Activated CD4-positive, CD25-positive, alpha-beta regulatory T cell treated with anti-CD3 and anti-CD28 coated beads, Interleukin-2, amount 50 U/mL, for 24 hours (primary cell): Measurements from ENCODE around the gene CUX1.
A peak's percentile ranks its signal among the peaks of the same experiment; 100 is the strongest.
"Not testable (repeated sequence)": the region's sequence is repeated elsewhere in the genome, so short reads cannot be mapped to it uniquely, and the experiment has no call there.

ENCODE experiments used
- ATAC-seq, 2 donors: fragments of 150-1000 bp; cut with Tn5 transposase; one replicate each; pipeline ENCODE4 v1.10.0; 2021; ENCODE audit warnings: mild to moderate bottlenecking in 1 of 2, moderate library complexity in 1 of 2

Gene CUX1

GRCh38 chr7:102115931-102116330 lies 298.5 kb downstream of the CUX1 start:
- ATAC-seq: no peak

DNA sequence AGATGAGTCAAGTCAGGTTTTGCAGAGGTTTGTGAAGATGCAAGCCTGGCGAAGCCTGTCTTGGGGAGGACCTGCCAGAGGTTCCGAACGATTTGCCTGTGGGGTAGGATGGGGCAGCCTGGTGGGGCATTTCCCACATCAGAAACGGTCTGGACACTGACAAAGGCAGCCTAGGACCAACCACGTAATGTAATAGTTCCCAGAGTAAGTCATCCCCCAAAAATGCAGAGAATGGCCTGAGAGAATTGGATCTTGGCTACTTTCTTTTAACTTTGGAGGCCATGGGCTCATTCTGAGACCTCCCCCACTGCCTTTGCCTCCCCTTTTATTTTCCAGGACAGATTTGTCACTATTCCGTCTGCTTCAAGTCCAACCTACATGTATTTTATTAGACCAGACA lies 300.3 kb downstream of the CUX1 start:
- ATAC-seq: no peak

- ATAC-seq: no peak
Observed at GRCh38 chr7:102119213-102119651, 301.8 kb downstream of the CUX1 start.

DNA sequence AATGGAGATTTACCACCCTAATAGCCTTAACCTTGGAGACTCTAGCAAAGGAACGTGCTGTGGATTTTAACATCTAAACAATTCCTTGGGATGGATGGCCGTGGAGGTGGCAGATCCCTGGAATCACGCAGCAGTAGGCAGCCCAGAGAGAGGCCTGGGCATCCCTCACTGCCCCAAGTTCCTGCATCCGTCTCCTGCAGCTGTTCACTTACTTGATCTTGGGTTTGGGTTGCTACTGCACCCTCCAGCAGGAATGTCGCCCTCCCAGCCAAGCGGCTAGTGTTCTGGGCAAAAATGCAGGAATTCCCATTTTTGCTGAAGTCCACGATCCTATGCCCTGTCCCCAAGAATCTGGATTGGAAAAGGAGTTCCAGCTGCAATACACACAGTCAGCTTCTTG lies 302.5 kb downstream of the CUX1 start:
- ATAC-seq: no peak

GRCh38 chr7:102120666-102121195 lies 303.3 kb downstream of the CUX1 start:
- no peak for ATAC-seq

GRCh38 chr7:102122026-102122425 lies 304.6 kb downstream of the CUX1 start:
- no peak for ATAC-seq

GRCh38 chr7:102125127-102125596 lies 307.7 kb downstream of the CUX1 start:
- peak in 1 of 2 donors; percentile 27 for ATAC-seq

DNA sequence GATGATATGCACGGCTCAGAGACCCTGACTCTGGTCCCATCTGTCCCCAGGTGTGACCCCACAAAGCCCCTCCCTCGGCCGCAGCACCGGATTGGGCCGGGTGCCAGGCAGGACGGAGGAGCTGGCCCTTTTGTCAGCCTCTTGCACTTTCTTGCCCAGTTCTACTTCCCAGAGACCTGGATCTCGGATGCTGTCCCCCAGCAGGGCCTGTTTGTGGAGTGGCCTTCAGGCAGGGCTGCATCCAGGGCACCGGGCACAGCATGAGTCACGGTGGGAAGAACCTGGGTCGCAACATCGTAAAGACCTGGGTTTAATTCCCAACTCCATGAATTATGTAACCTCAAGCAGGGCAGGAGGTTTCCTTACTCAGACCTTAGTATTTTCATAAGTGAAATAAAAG lies 310.9 kb downstream of the CUX1 start:
- no peak for ATAC-seq

DNA sequence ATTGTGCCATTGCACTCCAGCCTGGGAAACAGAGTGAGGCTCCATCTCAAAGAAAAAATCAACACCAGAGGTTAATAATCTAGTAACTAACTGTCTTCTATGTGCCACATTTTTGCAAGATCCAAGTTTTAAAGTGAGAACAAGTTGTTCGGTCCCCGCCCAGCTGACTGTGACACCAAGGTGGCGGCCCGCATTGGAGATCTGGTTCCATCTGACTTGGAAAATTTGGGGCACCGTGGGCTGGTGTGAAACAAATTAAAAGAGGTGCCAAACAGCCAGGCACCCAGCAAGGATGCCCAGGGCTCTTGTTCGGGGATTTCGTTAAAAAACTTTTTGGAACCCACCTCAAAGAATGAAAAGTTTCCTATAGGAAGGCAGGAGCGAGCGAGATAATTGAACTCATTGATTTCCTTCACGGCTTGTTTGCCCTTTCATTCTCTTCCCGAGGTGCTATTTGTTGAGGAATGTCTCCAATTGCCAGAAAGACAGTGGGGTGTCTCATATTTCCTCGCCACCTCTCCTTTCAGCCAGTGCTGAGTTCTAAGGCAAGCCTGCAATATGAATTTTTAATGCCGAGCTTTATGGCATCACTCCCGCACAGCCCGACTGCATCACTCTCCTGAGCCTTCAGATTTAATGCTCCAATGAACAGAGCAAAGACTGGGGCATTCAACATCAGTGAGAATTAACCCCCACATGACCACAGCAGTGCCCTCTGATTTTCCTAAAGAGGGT lies 312.4 kb downstream of the CUX1 start:
- no peak for ATAC-seq

GRCh38 chr7:102132209-102132752 lies 314.9 kb downstream of the CUX1 start:
- no peak for ATAC-seq

- no peak for ATAC-seq
Observed at GRCh38 chr7:102138676-102139075, 321.2 kb downstream of the CUX1 start.

GRCh38 chr7:102140952-102141370 lies 323.5 kb downstream of the CUX1 start:
- no peak for ATAC-seq

GRCh38 chr7:102142433-102142832 lies 325.0 kb downstream of the CUX1 start:
- ATAC-seq: not testable (repeated sequence)

GRCh38 chr7:102146122-102146521 lies 328.7 kb downstream of the CUX1 start:
- ATAC-seq: no peak

DNA sequence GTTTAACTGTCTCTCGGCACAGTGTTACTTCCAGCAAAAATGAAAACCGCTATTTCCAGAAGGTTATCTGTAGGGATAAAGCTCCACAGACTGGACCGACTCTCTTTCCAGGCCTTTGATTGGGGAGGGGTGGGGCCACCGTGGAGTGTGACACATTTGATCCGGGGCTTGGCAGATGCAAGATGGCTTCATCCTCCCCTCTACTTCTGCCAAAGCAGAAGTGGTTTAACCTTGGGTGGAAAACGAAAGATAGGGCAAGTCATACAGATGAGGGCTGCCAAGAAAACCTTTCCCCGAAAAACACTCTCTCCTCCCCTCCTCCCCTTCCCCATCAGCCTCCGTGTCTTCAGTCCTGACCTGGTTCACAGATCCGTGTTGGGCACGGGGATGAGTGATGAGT lies 329.6 kb downstream of the CUX1 start:
- no peak for ATAC-seq

- ATAC-seq: no peak
Observed at GRCh38 chr7:102148799-102149198, 331.4 kb downstream of the CUX1 start.

DNA sequence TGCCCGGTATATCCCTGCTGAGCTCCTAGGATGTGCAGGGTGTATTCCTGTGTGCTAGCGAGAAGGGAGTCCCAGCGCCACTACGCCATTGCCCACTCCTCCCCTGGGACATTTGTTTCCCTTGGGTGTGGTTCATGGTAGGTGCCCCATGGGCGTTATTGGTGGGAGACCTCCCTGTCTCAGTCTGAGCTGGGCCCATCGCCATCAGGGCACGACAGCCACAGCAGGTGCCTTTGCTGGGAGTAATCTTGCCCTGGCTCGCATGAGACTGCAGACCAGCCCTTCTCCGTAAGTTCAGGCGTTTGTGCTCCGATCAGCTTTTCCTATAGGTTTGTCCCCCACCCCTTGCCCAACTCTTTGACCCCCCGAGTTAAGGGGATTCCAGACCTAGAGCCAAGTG lies 332.0 kb downstream of the CUX1 start:
- no peak for ATAC-seq

DNA sequence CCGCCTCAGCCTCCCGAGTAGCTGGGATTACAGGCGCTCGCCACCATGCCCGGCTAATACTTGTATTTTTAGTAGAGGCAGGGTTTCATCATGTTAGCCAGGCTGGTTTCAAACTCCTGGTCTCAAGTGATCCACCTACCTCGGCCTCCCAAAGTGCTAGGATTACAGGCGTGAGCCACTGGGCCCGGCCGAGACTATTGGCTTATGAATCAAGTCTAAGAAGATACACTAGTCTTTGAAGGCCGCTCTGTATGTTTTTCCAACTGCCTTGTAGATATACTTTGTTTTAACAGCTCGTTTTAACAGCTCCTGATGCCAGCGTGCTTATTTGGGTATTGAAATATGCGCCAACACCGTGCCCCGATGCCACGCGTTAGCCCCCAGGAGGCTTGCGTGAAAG lies 332.8 kb downstream of the CUX1 start:
- no peak for ATAC-seq

GRCh38 chr7:102152672-102153598 lies 335.5 kb downstream of the CUX1 start:
- no peak for ATAC-seq

GRCh38 chr7:102153599-102153946 lies 336.1 kb downstream of the CUX1 start:
- ATAC-seq: no peak

DNA sequence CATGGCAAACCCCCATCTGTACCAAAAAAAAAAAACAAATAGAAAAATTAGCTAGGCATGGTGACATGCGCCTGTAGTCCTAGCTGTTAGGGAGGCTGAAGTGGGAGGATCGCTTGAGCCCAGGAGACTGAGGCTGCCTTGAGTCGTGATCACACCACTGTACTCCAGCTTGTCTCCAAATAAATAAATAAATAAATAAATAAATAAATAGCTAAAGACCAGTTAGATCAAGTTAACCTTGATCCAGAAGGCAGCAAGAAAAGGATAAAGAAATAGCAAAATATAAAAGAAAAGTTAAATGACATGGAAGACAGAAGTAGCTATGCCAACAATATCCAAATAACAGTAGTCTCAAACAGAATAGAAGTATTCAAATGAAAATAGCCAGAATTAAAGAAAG lies 337.0 kb downstream of the CUX1 start:
- ATAC-seq: no peak

DNA sequence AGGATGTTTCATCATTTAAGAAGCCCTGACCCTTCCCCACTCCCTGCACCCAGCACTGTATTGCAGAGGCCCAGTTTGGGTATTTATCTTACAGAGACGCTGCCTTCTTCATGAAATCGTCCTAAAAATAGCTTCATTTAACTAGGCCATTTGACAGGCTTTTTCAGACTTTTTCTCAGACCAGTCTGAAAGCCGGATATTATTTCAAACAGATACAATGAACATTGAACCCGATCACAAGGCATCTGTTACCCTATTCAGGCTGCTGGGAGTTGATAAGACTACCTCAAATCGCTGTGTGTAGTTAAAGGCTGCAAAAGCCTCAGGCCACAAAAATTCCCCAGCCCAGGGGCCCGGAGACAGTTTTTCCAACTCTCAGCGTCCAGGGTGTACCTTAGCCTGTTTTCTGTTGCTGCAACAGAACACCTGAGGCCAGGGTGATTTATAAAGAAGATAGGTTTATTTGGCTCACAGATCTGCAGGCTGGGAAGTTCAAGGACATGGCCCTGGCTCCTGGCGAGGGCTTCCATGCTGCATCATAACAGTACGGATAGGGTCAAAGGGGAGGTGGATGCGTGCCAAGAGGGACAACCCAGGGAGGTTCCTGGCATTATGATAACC lies 338.5 kb downstream of the CUX1 start:
- ATAC-seq: no peak

DNA sequence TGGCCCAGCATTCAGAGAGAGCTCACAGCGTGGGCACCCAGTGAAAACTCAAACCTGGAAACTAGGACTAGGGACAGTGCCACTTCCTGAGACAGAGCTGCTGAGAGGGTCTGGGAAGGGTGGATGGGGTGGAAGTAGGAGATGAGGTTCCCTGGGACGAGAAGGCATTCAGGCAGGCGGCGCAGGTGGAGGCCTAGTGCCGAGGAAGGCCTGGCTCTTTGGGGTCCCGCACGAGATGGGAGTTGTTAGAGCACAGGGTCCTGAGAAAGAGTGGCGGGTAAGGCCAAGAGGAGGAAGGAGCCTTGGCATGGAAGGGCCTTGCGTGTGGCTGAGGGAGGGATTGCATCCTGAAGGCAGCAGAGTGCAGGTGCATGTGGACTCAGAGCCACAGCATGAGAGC lies 339.4 kb downstream of the CUX1 start:
- no peak for ATAC-seq
